Stimulated activated naive B cell treated with anti-CD40 and anti-IgM and Interleukin-4, amounts not matched to agents 10 μg/mL and 1 μg/mL and 100 μg/mL, for 72 hours (primary cell): ENCODE results near the gene DBT.
"Not testable (repeated sequence)": the region's sequence is repeated elsewhere in the genome, so short reads cannot be mapped to it uniquely, and the experiment has no call there.

Source experiments
- ATAC-seq, 2 donors: fragments of 150-1000 bp; cut with Tn5 transposase; replicated peaks; 2 replicates each; pipeline ENCODE4 v1.10.0; 2021; ENCODE audit warnings: moderate library complexity in 1 of 2
- DNase-seq: peaks from one replicate; pipeline ENCODE4 v3.0.0; 2021
- H3K27ac Mint-ChIP-seq: one replicate; pipeline ENCODE4 v1.8.0; 2022; ENCODE audit warnings: mild to moderate bottlenecking, mixed read lengths
- H3K27me3 Mint-ChIP-seq, 2 donors: one replicate each; pipeline ENCODE4 v1.8.0; 2022; ENCODE audit warnings: mixed read lengths in 2 of 2
- H3K36me3 Mint-ChIP-seq, 2 donors: one replicate each; pipeline ENCODE4 v1.8.0; 2022; ENCODE audit warnings: mixed read lengths in 2 of 2, mild to moderate bottlenecking in 1 of 2
- H3K4me1 Mint-ChIP-seq, 2 donors: one replicate each; pipeline ENCODE4 v1.8.0; 2022; ENCODE audit warnings: mixed read lengths in 2 of 2, mild to moderate bottlenecking in 1 of 2
- H3K4me3 Mint-ChIP-seq, 2 donors: one replicate each; pipeline ENCODE4 v1.8.0; 2022; ENCODE audit warnings: mild to moderate bottlenecking in 2 of 2, mixed read lengths in 2 of 2, moderate library complexity in 1 of 2
- H3K9me3 Mint-ChIP-seq, 2 donors: one replicate each; pipeline ENCODE4 v1.8.0; 2022; ENCODE audit warnings: mixed read lengths in 2 of 2, mild to moderate bottlenecking in 1 of 2

Gene DBT

DNA sequence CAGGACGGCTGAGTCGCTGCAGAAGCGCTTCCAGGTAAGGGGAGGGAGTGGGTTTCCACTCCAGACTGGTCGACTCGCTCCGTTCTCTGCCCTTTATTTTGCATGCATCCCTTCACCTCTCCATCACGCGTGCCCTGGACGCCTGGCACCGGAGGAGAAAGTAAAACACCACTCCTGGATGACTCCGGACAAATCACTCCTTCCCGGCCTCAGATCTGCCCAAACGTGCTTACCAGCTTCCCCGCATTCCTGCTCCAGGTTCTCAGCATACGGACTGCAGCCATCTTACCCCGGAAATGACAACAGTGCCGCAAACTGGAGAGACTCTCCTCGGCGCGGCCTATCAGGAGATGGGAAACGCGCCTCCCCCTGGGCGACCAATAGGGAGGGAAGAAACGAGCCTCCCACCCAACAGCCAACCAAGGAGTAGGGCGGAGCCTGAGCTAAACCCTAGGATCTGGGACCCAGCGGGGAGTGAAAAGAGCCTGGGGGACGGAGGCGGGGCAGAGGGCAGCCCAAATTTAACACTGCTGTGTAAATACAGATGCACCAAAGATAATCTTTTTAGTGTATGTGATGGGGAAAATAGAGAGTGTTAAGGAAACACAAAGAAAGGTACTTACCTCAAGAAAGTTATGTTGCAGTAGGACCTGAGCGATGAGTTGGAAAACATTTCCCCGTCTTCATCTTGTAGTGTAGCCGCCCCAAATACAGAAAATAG, at the start of gene DBT:
TSS of gene DBT (minus strand) at position 298 of the 721 bp plus-strand sequence. CDS start at position 284, 14 bp downstream.
- Mint-ChIP-seq H3K9me3 (no peaks in the 10 kb centered on the region), H3K4me3 (no peak within 1 kb of the TSS), H3K4me1 (peaks cover 7 to 9% of the 10 kb centered on the region in 2 donors), H3K27me3 (peaks cover 0 to under 1% of the 10 kb centered on the region in 2 donors), H3K36me3 (peaks cover 1 to 3% of the 10 kb centered on the region in 2 donors), H3K27ac (no peak within 1 kb of the TSS)
- peak; percentile 90 for DNase-seq
- peak; percentile 100 for ATAC-seq

DNA sequence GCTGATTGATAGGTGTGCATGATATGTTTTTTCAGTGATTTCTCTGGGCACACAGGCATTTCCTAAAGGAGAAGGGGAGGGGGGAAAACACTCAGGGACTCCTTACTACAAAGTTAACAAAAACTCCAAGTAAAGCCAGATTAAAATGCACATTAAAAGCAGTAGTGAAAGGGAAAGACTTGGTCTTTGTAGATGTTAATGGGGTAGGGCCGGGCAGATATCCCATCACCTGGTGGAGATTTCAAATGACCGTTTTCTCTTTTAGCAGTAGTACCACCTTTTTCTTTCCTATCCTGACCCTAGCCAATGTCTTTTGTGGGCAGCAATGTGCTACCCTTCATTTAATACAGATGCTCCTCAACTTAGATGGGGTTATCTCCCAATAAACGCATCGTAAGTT, 48.9 kb upstream of the DBT start:
- ATAC-seq (no peak), DNase-seq (no peak)
- Mint-ChIP-seq H3K27me3 (no peaks in the 10 kb centered on the region), H3K27ac (no peak overlapping the region), H3K36me3 (peaks cover 5 to 6% of the 10 kb centered on the region in 2 donors), H3K4me1 (peaks cover 0 to 2% of the 10 kb centered on the region in 2 donors), H3K9me3 (peaks cover 2 to 3% of the 10 kb centered on the region in 2 donors), H3K4me3 (no peak overlapping the region)

DNA sequence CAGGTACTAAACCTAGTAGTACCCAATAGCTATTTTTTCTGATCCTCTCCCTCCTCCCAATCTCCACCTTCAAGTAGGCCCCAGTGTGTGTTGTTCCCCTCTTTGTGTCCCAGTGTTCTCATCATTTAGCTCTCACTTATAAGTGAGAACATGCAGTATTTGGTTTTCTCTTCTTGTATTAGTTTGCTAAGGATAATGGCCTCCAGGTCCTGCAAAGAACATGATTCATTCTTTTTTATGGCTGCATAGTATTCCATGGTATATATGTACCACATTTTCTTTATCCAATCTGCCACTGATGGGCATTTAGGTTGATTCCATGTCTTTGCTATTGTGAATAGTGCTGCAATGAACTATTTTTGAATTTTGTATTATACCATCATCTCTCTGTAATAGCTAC, 47.4 kb upstream of the DBT start:
- not testable (repeated sequence) for H3K4me3 Mint-ChIP-seq, DNase-seq, H3K9me3 Mint-ChIP-seq, H3K27me3 Mint-ChIP-seq, H3K4me1 Mint-ChIP-seq, H3K27ac Mint-ChIP-seq, ATAC-seq
- H3K36me3 Mint-ChIP-seq: peaks cover 9 to 14% of the 10 kb centered on the region in 2 donors

DNA sequence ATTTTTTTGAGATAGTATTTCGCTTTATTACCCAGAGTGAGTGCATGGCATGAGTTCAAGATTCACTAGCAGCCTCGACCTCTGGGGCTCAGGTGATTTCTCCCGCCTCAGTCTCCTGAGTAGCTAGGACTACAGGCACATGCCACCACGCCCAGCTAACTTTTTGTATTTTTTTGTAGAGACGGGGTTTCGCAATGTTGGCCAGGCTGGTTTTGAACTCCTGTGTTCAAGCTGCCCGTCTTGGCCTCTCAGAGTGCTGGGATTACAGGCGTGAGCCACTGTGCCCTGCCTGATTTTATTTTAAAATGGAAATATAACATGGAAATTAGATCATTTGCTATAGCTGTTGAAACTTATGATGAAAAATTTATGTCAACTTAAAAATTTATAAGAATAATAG, 46.5 kb upstream of the DBT start:
- no peaks in the 10 kb centered on the region for H3K4me1 Mint-ChIP-seq
- H3K9me3 Mint-ChIP-seq: peaks cover 2 to 3% of the 10 kb centered on the region in 2 donors
- no peak for DNase-seq

DNA sequence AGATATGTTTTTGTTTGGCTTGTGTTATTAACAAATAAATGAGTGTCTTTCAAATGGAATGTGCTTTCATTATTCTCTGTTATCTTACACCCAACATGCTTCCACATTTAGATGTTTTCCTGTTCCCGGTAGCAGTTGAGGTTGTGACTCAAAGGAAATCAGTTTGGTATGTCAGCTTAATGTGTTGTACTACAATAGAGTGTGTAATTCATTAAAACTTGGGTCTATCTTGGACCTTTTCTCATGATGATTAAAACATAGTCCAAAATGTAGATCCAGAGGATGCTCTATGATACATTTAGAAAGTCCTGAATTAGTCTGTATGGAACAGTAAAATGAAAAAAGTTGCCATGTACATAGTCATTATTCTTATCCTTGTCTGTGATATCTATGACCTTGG, 43.1 kb upstream of the DBT start:
- peak overlapping the region; percentile 20 for H3K27ac Mint-ChIP-seq
- DNase-seq (no peak), ATAC-seq (no peak)
- no peaks in the 10 kb centered on the region for H3K4me1 Mint-ChIP-seq
- no peaks in the 10 kb centered on the region for H3K27me3 Mint-ChIP-seq
- peaks cover 12 to 20% of the 10 kb centered on the region in 2 donors for H3K36me3 Mint-ChIP-seq
- H3K9me3 Mint-ChIP-seq: peaks cover 2 to 3% of the 10 kb centered on the region in 2 donors
- no peak overlapping the region for H3K4me3 Mint-ChIP-seq

More for the DNA sequence above, 46.5 kb upstream of the DBT start:
- Mint-ChIP-seq H3K36me3 (peaks cover 9 to 14% of the 10 kb centered on the region in 2 donors), H3K27ac (no peak overlapping the region), H3K27me3 (no peaks in the 10 kb centered on the region), H3K4me3 (no peak overlapping the region)
- no peak for ATAC-seq

DNA sequence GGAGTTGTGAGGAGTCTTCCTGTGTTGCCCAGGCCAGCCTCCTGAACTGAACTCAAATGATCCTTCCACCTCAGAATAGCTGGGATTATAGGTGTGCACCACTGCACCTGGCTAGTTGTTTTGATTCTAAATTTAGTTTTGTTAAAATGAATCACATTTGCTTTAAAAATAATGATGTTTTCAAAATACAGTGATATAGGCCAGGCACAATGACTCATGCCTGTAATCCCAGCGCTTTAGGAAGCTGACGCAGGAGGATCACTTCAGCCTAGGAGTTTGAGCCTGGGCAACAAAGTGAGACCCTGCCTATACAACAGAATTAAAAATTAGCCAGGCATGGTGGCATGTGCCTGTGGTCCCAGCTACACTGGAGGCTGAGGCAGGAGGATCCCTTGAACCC, 40.7 kb upstream of the DBT start:
- Mint-ChIP-seq H3K27ac (no peak overlapping the region), H3K9me3 (no peaks in the 10 kb centered on the region), H3K4me3 (no peak overlapping the region), H3K36me3 (peaks cover 17 to 27% of the 10 kb centered on the region in 2 donors), H3K27me3 (no peaks in the 10 kb centered on the region), H3K4me1 (no peaks in the 10 kb centered on the region)
- no peak for ATAC-seq
- no peak for DNase-seq

DNA sequence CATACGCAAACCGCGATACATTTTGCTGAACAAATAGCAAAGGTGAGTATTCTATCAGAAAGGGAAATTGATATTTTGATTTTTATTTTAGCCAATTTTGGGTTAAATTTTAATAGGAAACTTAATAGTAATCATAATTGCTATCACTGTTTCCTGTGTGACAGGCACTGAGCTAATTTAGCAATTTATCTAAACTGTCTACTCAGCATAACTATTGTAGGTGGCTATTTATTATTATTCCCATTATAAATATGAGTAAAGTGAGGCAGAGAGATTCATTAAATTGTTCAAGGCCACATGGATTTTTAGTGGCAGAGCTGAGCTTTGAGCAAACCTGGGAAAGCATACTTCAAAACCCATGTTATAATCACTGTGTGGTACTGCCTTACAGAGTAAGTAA, 37.5 kb upstream of the DBT start:
- Mint-ChIP-seq H3K27ac (no peak overlapping the region), H3K4me1 (no peaks in the 10 kb centered on the region), H3K27me3 (no peaks in the 10 kb centered on the region), H3K4me3 (no peak overlapping the region), H3K36me3 (peaks cover 15 to 25% of the 10 kb centered on the region in 2 donors), H3K9me3 (no peaks in the 10 kb centered on the region)
- DNase-seq (no peak), ATAC-seq (no peak)

DNA sequence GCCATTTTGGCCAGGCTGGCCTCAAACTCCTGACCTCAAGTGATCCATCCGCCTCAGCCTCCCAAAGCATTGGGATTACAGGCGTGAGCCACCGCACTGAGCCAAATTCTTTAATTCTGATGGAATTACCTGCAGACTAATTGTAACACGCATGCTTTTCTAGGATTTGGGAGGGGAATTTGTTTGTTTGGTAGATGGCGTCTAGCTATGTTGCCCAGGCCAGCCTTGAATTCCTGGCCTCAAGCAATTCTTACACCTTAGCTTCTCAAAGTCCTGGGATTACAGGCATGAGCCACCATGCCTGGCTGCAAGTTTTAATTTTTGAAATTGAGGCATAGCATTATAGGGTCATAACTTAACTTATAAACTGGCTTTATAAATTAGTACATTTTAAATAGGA, 35.0 kb upstream of the DBT start:
- Mint-ChIP-seq H3K27ac (no peak overlapping the region), H3K27me3 (no peaks in the 10 kb centered on the region), H3K4me1 (no peaks in the 10 kb centered on the region)

DNA sequence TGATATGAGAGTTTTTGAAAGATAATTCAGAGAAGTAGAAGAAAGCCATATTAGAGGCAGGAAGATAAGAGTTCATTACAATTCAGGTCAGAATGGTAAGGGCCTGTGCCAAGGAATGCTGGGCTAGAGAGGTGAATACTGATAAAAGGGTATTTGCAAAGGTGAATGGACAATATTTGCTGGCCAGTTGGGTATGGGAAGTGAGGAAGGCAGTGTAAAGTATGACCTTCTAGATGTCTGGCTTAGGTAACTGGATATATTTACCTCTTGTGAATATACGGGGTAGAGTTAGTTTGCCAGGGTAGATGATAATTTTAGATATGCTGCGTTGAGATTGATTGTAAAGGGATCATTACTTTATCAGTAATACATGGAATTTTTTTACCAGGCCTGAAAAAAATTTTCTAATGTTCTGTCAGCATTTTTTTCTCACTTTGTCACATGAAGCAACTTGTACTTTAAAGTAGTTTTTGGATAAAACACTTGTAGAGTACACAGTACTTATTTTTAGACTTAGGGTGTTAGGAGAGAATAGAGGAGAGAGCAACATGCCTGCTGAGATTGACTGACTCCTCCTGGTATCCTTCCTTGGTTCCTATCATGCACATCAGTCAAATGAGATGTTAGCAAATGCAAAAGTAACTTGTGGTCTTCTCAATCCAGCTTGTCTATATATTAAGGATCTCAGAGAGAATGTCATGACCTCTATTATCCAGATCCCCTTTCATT, 30.5 kb upstream of the DBT start:
- DNase-seq (no peak), ATAC-seq (no peak)
- H3K27ac Mint-ChIP-seq: no peak overlapping the region
- no peaks in the 10 kb centered on the region for H3K4me1 Mint-ChIP-seq
- H3K9me3 Mint-ChIP-seq: no peaks in the 10 kb centered on the region
- H3K4me3 Mint-ChIP-seq: no peak overlapping the region
- peaks cover 30 to 41% of the 10 kb centered on the region in 2 donors for H3K36me3 Mint-ChIP-seq
- no peaks in the 10 kb centered on the region for H3K27me3 Mint-ChIP-seq

More for the DNA sequence above, 35.0 kb upstream of the DBT start:
- no peak for ATAC-seq
- H3K9me3 Mint-ChIP-seq: no peaks in the 10 kb centered on the region
- H3K36me3 Mint-ChIP-seq: peaks cover 21 to 32% of the 10 kb centered on the region in 2 donors
- no peak for DNase-seq
- no peak overlapping the region for H3K4me3 Mint-ChIP-seq

- Mint-ChIP-seq H3K27ac (no peak overlapping the region), H3K9me3 (no peaks in the 10 kb centered on the region), H3K4me3 (no peak overlapping the region)
Measured at GRCh38 chr1:100279358-100279923, 29.8 kb upstream of the DBT start.

GRCh38 chr1:100277866-100278265, 28.2 kb upstream of the DBT start:
- H3K9me3 Mint-ChIP-seq: no peaks in the 10 kb centered on the region
- no peaks in the 10 kb centered on the region for H3K27me3 Mint-ChIP-seq
- DNase-seq: no peak
- peaks cover 0 to 5% of the 10 kb centered on the region in 2 donors for H3K4me1 Mint-ChIP-seq
- no peak overlapping the region for H3K27ac Mint-ChIP-seq
- ATAC-seq: peak in 1 of 2 donors; percentile 42
- H3K36me3 Mint-ChIP-seq: peaks cover 38 to 49% of the 10 kb centered on the region in 2 donors
- no peak overlapping the region for H3K4me3 Mint-ChIP-seq

More at GRCh38 chr1:100279358-100279923, 29.8 kb upstream of the DBT start:
- Mint-ChIP-seq H3K36me3 (peaks cover 31 to 44% of the 10 kb centered on the region in 2 donors), H3K4me1 (no peaks in the 10 kb centered on the region), H3K27me3 (no peaks in the 10 kb centered on the region)
- no peak for ATAC-seq
- no peak for DNase-seq

DNA sequence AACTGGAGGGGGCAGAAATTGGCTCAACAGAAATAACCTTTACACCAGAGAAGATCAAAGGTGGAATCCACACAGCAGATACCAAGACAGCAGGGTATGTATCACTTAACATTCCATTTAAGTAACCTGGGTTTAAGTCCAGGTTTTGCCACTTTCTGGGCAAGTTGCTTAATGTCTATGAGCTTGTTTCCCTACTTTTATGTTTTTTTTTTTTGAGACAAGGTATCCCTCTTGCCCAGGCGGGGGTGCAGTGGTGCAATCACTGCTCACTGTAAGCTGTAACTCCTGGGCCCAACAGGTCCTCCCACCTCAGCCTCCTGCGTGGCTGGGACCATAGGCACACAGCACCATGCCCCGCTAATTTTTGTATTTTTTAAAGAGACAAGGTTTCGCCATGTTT, 18.6 kb upstream of the DBT start:
- H3K4me3 Mint-ChIP-seq: no peak overlapping the region
- H3K4me1 Mint-ChIP-seq: peaks cover 23 to 24% of the 10 kb centered on the region in 2 donors
- no peak overlapping the region for H3K27ac Mint-ChIP-seq
- H3K9me3 Mint-ChIP-seq: peaks cover 0 to 4% of the 10 kb centered on the region in 2 donors
- peaks cover 24 to 44% of the 10 kb centered on the region in 2 donors for H3K36me3 Mint-ChIP-seq
- no peaks in the 10 kb centered on the region for H3K27me3 Mint-ChIP-seq
- DNase-seq (no peak), ATAC-seq (no peak)

GRCh38 chr1:100267284-100267683, 17.6 kb upstream of the DBT start:
- Mint-ChIP-seq H3K9me3 (peaks cover 0 to 4% of the 10 kb centered on the region in 2 donors), H3K27ac (no peak overlapping the region), H3K36me3 (peaks cover 24 to 45% of the 10 kb centered on the region in 2 donors), H3K4me3 (peak overlapping the region; percentile 13 to 98), H3K4me1 (peaks cover 23 to 24% of the 10 kb centered on the region in 2 donors), H3K27me3 (no peaks in the 10 kb centered on the region)
- ATAC-seq (no peak), DNase-seq (no peak)

GRCh38 chr1:100266741-100267140, 17.1 kb upstream of the DBT start:
- ATAC-seq (peak in 1 of 2 donors; percentile 28), DNase-seq (no peak)
- Mint-ChIP-seq H3K9me3 (peaks cover 0 to 4% of the 10 kb centered on the region in 2 donors), H3K4me1 (peaks cover 22 to 24% of the 10 kb centered on the region in 2 donors), H3K27me3 (no peaks in the 10 kb centered on the region), H3K4me3 (peak overlapping the region; percentile 98 to 100), H3K36me3 (peaks cover 22 to 42% of the 10 kb centered on the region in 2 donors), H3K27ac (peak overlapping the region; percentile 98)
